ENCODE data around the gene SMARCB1.

The SMARCB1 gene

GRCh38 chr22:23831781-23832180, 45.0 kb downstream of the SMARCB1 start:
- no peak for DNase-seq (ENCODE audit: low read depth)

- no peak for DNase-seq (ENCODE audit: low read depth)
Measured at GRCh38 chr22:23832226-23833016, 45.7 kb downstream of the SMARCB1 start.

GRCh38 chr22:23833017-23833751, 46.4 kb downstream of the SMARCB1 start:
- no peak for DNase-seq (ENCODE audit: low read depth)

- DNase-seq (ENCODE audit: low read depth), result no peak
Measured at GRCh38 chr22:23833911-23834317, 47.1 kb downstream of the SMARCB1 start.

- no peak for DNase-seq (ENCODE audit: low read depth)
Measured at GRCh38 chr22:23834406-23834792, 47.6 kb downstream of the SMARCB1 start.

GRCh38 chr22:23834793-23835483, 48.2 kb downstream of the SMARCB1 start:
- DNase-seq (ENCODE audit: low read depth), result no peak

GRCh38 chr22:23835484-23836144, 48.8 kb downstream of the SMARCB1 start:
- no peak for DNase-seq (ENCODE audit: low read depth)

GRCh38 chr22:23836281-23836680, 49.5 kb downstream of the SMARCB1 start:
- no peak for DNase-seq (ENCODE audit: low read depth)

- no peak for DNase-seq (ENCODE audit: low read depth)
Measured at GRCh38 chr22:23836692-23837495, 50.1 kb downstream of the SMARCB1 start.

- no peak for DNase-seq (ENCODE audit: low read depth)
Measured at GRCh38 chr22:23837496-23837859, 50.7 kb downstream of the SMARCB1 start.

- no peak for DNase-seq (ENCODE audit: low read depth)
Measured at GRCh38 chr22:23837911-23838680, 51.3 kb downstream of the SMARCB1 start.

- DNase-seq (ENCODE audit: low read depth), result peak; percentile 99
Measured at GRCh38 chr22:23838681-23839468, 52.1 kb downstream of the SMARCB1 start, which contains the start of gene DERL3. Gene DERL3 (minus strand): TSS chr22:23839006. CDS start chr22:23838987, 19 bp downstream.

- DNase-seq (ENCODE audit: low read depth), result no peak
Measured at GRCh38 chr22:23840026-23840425, 53.3 kb downstream of the SMARCB1 start.

- no peak for DNase-seq (ENCODE audit: low read depth)
Measured at GRCh38 chr22:23841292-23841691, 54.5 kb downstream of the SMARCB1 start.

GRCh38 chr22:23841736-23842445, 55.1 kb downstream of the SMARCB1 start:
- no peak for DNase-seq (ENCODE audit: low read depth)

GRCh38 chr22:23842599-23842998, 55.8 kb downstream of the SMARCB1 start:
- no peak for DNase-seq (ENCODE audit: low read depth)

- DNase-seq (ENCODE audit: low read depth), result no peak
Measured at GRCh38 chr22:23844739-23845202, 58.0 kb downstream of the SMARCB1 start.

- DNase-seq (ENCODE audit: low read depth), result no peak
Measured at GRCh38 chr22:23845265-23846080, 58.7 kb downstream of the SMARCB1 start.

Measured in amniotic epithelial cell (primary cell).